Peyer's patch (tissue), 4 donors: ENCODE measurements around the gene POLR2F.

ENCODE experiments used
- POLR2A ChIP-seq, 2 donors: fragments of 450-650 bp; IDR thresholded peaks; one replicate each; pipeline ENCODE4 v1.5.1; 2017; ENCODE audit warnings: antibody characterized with exemption in 2 of 2, mild to moderate bottlenecking in 2 of 2, moderate library complexity in 2 of 2
- TF ChIP-seq, protein P1 (sequence below), 6 experiments: fragments of 450-650 bp in 4 of 6; fragments of 200-600 bp in 2 of 6; sonication (generic) in 1 of 6; IDR thresholded peaks; one replicate each; pipeline ENCODE4 v1.5.1; 2017 to 2019; ENCODE audit warnings: antibody characterized with exemption in 6 of 6, mild to moderate bottlenecking in 3 of 6, moderate library complexity in 1 of 6

DNA sequence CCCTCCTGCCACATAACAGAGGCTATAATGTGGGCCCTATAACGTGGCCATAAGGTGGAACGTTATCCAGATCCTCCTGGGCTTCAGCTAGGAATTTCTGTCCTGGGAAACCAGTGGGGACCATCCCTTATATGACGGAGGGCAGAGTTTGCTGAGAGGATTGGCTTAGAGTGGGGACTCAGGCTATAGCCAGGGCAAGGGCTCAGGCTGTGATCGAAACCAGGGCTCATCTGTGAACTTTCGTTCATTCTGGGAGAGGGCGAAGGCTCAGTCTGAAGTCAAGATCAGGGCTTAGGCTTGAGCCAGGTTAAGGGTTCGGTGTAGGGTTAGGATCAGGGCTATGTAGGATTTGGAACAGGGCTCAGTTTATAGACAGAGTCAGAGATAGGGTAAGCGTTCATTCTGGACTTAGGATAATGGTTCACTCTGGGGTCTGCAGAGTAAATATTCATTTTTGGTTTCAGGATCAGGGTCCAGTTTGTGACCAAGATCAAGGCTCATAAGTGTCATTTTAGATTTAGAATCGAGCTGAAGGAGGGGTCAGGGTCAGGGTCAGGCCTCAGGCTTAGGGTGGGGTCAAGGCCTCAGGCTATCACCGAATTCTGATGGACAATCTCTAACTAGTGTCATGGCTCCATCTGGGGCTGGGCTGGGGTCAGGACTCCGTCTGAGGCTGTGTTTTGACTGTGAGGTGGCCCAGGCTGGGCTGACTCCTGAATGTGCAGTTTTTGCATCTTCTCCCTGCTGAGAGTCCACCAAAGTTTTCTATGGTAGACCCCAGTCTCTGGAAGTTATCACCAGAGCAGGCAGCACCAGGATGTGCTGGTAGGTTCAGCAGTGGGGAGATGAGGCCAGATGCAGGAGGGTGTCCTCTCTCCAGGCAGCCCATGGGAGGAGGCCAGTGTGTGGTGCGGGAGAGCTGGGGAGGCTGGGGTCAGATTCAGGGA, 64.7 kb downstream of the POLR2F start:
- TF ChIP-seq, protein P1, sequence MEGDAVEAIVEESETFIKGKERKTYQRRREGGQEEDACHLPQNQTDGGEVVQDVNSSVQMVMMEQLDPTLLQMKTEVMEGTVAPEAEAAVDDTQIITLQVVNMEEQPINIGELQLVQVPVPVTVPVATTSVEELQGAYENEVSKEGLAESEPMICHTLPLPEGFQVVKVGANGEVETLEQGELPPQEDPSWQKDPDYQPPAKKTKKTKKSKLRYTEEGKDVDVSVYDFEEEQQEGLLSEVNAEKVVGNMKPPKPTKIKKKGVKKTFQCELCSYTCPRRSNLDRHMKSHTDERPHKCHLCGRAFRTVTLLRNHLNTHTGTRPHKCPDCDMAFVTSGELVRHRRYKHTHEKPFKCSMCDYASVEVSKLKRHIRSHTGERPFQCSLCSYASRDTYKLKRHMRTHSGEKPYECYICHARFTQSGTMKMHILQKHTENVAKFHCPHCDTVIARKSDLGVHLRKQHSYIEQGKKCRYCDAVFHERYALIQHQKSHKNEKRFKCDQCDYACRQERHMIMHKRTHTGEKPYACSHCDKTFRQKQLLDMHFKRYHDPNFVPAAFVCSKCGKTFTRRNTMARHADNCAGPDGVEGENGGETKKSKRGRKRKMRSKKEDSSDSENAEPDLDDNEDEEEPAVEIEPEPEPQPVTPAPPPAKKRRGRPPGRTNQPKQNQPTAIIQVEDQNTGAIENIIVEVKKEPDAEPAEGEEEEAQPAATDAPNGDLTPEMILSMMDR (IDR thresholded peaks at IDR 0.05): no peak
- TF ChIP-seq POLR2A (IDR thresholded peaks at IDR 0.05): no peak
